Subcutaneous adipose tissue (tissue), 4 donors: ENCODE data around the gene PCDH9. TPM values are rescaled to one million over a fixed set of nuclear protein-coding genes. Genes with fewer than 3 reads are reported as not detected.

Experiments used
- total RNA-seq, 4 donors: library from RNA; depleted of rRNA; stranded (reverse); fragments of >200 nt; gene quantifications; one replicate each; pipeline ENCODE4 v1.1.0, GENCODE V29; 2016
- TF ChIP-seq, protein P1 (sequence below): fragments of 450-650 bp; IDR thresholded peaks from one replicate; pipeline ENCODE4 v1.5.1; 2016; ENCODE audit warnings: low read depth, mild to moderate bottlenecking, control low read depth, antibody characterized with exemption, moderate library complexity

PCDH9 gene
- total RNA-seq, 4 donors from 2014 or later, result 9.0 to 28.4 (median 12.0) TPM

DNA sequence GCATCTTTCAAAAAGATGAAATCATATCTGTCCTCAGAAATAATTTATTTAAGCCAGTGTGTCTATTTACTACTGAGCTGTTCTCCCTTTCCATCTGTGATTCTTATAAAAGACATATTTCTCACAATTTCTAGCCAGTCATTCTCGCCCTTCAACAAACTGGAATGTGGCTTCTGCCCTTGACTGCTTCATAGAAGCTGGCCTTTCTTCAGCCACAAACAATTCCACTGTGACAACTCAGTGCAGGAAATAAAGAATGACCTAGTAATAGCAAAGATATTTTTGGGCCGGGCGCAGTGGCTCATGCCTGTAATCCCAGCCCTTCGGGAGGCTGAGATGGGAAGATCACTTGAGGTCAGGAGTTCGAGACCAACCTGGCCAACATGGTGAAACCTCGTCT, 655.5 kb downstream of the PCDH9 start:
- TF ChIP-seq, protein P1, sequence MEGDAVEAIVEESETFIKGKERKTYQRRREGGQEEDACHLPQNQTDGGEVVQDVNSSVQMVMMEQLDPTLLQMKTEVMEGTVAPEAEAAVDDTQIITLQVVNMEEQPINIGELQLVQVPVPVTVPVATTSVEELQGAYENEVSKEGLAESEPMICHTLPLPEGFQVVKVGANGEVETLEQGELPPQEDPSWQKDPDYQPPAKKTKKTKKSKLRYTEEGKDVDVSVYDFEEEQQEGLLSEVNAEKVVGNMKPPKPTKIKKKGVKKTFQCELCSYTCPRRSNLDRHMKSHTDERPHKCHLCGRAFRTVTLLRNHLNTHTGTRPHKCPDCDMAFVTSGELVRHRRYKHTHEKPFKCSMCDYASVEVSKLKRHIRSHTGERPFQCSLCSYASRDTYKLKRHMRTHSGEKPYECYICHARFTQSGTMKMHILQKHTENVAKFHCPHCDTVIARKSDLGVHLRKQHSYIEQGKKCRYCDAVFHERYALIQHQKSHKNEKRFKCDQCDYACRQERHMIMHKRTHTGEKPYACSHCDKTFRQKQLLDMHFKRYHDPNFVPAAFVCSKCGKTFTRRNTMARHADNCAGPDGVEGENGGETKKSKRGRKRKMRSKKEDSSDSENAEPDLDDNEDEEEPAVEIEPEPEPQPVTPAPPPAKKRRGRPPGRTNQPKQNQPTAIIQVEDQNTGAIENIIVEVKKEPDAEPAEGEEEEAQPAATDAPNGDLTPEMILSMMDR, result no peak

DNA sequence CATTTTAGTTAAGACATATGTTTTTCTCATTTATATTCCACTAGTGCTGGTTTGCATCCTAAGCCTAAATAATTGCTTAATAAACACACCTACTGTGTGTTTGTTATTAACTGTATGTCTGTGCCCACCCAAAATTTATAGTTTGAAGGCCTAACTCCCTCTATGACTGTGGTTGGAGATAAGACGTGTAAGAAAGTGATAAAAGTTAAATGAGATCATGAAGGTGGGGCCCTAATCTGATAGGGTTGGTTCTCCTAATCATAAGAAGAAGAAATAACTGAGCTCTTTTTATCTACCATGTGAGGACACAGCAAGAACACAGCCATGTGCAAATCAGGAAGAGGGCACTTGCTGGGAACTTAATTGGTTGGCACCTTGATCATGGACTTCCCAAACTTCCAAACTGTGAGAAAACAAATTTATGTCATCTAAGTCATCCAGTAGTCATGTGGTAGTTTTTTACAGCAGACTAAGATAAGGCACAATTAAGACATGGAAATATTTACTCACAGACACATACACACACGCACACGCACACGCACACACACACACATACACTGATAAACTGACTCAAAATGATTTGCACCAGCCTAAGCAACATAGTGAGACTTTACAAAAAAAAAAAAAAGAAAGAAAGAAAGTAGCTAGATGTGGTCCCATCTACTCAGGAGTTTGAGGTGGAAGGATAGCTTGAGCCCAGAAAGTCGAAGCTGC, 662.1 kb downstream of the PCDH9 start:
- TF ChIP-seq, protein P1, result no peak

DNA sequence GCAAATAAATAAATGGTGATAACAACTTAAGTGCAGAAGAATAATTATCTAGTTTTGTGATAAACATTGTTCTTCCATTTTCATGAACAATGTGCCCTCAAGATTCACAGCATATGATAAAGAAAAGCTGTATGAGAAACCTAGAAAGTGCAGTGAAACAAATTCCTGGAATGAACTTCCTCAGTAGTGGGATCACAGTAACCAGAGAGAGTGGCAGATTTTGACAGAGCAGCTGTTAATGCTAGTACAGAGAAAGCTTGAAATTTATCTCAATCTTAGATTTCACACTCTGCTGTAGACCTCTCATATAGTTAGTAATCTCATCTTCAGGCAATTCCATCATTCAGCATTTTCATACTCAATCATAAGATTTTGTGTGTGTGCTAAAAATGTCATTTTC, 664.9 kb downstream of the PCDH9 start:
- TF ChIP-seq, protein P1, result no peak

DNA sequence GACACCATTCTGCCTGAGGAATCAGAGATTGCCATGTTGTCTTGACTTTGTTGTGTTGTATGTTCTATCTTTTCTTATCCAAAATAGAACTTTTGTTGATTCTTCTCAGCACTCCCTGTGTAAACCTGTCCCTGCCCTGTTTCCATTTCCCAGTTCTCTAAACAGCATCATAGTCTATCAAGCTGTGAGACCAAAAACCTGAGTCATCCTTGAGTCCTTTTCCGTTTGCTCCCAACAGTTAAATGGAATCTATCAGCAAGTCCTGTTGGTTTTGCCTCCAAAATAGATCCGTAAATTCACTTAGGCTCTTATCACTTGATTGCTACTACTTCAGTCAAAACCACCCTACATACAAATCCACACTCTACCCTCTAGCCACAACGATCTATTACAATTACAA, 667.1 kb downstream of the PCDH9 start:
- TF ChIP-seq, protein P1, result no peak

DNA sequence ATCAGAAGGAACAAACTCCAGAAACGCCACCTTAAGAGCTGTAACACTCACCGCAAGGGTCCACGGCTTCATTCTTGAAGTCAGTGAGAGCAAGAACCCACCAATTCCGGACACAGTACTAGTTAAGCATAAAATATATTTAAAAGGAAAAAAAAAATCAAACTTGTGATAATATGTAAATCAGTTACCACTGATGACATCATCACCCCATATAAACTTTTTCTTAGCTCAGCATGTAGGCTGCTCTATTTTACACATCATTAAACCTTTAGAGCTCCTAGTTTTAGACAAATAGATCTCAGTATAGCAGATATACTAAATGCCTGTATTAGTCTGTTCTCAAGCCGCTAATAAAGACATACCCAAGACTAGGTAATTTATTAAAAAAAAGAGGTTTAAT, 668.1 kb downstream of the PCDH9 start:
- TF ChIP-seq, protein P1, result no peak

DNA sequence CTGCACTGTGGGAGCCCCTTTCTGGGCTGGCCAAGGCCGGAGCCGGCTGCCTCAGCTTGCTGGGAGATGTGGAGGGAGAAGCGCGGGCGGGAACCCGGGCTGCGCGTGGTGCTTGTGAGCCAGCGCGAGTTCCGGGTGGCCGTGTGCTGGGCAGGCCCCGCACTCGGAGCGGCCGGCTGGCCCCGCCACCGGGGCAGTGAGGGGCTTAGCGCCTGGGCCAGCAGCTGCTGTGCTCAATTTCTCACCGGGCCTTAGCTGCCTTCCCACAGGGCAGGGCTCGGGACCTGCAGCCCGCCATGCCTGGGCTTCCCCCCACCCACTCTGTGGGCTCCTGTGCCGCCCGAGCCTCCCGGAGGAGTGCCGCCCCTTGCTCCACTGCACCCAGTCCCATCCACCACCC, 669.1 kb downstream of the PCDH9 start:
- TF ChIP-seq, protein P1, result no peak

DNA sequence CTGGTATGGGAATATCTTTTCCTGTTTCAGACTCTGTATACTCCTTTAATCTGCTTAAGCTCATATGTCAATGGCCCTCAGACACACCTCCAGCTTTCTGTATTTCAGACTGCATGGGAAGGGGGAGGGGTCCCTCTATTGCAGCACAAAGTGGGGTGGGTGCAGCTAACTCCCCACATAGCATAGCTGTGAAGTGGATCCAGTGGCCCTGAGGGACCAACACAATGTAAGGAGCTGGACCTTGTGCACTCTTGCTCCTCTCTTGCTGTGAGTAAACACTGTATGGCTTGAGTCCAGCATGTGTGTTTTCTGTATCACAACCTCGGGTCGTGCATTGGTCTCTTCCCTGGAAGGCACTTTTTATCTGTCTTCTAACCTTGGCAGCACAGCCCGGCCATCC, 669.9 kb downstream of the PCDH9 start:
- TF ChIP-seq, protein P1, result no peak
